Measurements from ENCODE around the gene CDK6.

- TF ChIP-seq CTCF (IDR thresholded peaks at IDR 0.05 in 2 of 3, conservative IDR thresholded peaks at IDR 0.05 in 1 of 3; ENCODE audit: borderline replicate concordance in 1 of 3, insufficient read depth in 1 of 3, low read depth in 2 of 3, low read length in 2 of 3): no peak
- TF ChIP-seq ZFX (IDR thresholded peaks at IDR 0.05): no peak
- TF ChIP-seq POLR2A (IDR thresholded peaks at IDR 0.05; ENCODE audit: borderline replicate concordance, extremely low read depth, insufficient read depth, insufficient read length): no peak
- TF ChIP-seq POLR2AphosphoS5 (IDR thresholded peaks at IDR 0.05; ENCODE audit: low read depth, low read length): no peak
- TF ChIP-seq ZNF274 (IDR thresholded peaks at IDR 0.05; ENCODE audit: low read depth, low read length): no peak
- no peak for TF ChIP-seq ATF3 (IDR thresholded peaks at IDR 0.05)
- TF ChIP-seq RAD21 (IDR thresholded peaks at IDR 0.05; ENCODE audit: low read depth): no peak
- TF ChIP-seq FOSL1 (IDR thresholded peaks at IDR 0.05; ENCODE audit: low read depth): no peak
- no peak for TF ChIP-seq EGR1 (IDR thresholded peaks at IDR 0.05; ENCODE audit: low read depth)
- TF ChIP-seq EZH2 (IDR thresholded peaks at IDR 0.05): no peak
- no peak for TF ChIP-seq SRF (IDR thresholded peaks at IDR 0.05; ENCODE audit: low read depth)
- TF ChIP-seq CEBPB (IDR thresholded peaks at IDR 0.05; ENCODE audit: low read depth): no peak
Observed at GRCh38 chr7:92653136-92653535, 183.2 kb downstream of the CDK6 start.

All from HCT116 (cell line).